ENCODE data around the gene GDPGP1. TPM values are rescaled to one million over a fixed set of nuclear protein-coding genes. Genes with fewer than 3 reads are reported as not detected.
A peak's percentile ranks its signal among the peaks of the same experiment; 100 is the strongest.

Gene GDPGP1
- total RNA-seq, 4 donors from 2014 or later = 7.1 to 28.1 (median 13.6) TPM

DNA sequence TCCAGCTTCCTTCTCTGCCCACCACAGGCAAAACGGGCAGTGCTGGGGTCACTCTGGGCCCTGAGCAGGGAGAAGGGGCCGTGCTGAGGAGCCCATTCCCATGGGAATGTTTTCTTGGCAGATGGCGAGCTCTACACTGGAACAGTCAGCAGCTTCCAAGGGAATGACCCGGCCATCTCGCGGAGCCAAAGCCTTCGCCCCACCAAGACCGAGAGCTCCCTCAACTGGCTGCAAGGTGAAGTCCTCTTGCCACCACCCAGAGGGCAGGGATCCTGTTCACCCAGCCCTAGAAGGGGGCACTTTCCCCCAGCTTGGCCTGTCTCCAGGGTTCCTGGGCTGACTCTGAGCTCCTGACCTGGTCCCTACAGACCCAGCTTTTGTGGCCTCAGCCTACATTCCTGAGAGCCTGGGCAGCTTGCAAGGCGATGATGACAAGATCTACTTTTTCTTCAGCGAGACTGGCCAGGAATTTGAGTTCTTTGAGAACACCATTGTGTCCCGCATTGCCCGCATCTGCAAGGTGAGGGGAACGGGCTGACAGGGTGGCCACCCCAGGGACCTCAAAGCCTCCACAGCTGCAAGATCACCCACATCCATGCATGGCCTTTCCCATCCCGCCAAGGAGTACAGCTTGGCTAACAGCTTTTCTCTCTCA is 12.6 kb upstream of the GDPGP1 start:
- Histone ChIP-seq H3K4me3 (replicated peaks in 1 of 3) (no peak overlapping the region), H3K36me3 (peaks cover 36 to 37% of the 10 kb centered on the region in 2 donors), H3K27me3 (no peaks in the 10 kb centered on the region), H3K9me3 (no peaks in the 10 kb centered on the region), H3K27ac (peak overlapping the region; percentile 41 to 68 (median 55)), H3K4me1 (peaks cover 6 to 15% of the 10 kb centered on the region in 2 donors)
- peak in 5 of 6 experiments; percentile 40 to 86 (median 79) for TF ChIP-seq CTCF (IDR thresholded peaks at IDR 0.05)
- TF ChIP-seq POLR2A (IDR thresholded peaks at IDR 0.05) = no peak
- WGBS, 2 donors = 60 to 86% methylated on average over 6 to 14 of the region's 14 CpGs
- DNase-seq = peak; percentile 77 to 79
- intact Hi-C loops (cut with DNase I) = no loop called here

- no peak for DNase-seq
- Histone ChIP-seq H3K36me3 (peaks cover 39 to 46% of the 10 kb centered on the region in 2 donors), H3K27ac (no peak overlapping the region), H3K4me3 (replicated peaks in 1 of 3) (no peak overlapping the region), H3K27me3 (no peaks in the 10 kb centered on the region), H3K4me1 (peaks cover 6 to 15% of the 10 kb centered on the region in 2 donors), H3K9me3 (no peaks in the 10 kb centered on the region)
- intact Hi-C loops (cut with DNase I) = no loop called here
- no peak for TF ChIP-seq CTCF (IDR thresholded peaks at IDR 0.05)
- TF ChIP-seq POLR2A (IDR thresholded peaks at IDR 0.05) = no peak
- WGBS, 2 donors = 81 to 88% methylated on average over 2 of the region's 2 CpGs
Observed at GRCh38 chr15:90222547-90222946, 11.5 kb upstream of the GDPGP1 start.

DNA sequence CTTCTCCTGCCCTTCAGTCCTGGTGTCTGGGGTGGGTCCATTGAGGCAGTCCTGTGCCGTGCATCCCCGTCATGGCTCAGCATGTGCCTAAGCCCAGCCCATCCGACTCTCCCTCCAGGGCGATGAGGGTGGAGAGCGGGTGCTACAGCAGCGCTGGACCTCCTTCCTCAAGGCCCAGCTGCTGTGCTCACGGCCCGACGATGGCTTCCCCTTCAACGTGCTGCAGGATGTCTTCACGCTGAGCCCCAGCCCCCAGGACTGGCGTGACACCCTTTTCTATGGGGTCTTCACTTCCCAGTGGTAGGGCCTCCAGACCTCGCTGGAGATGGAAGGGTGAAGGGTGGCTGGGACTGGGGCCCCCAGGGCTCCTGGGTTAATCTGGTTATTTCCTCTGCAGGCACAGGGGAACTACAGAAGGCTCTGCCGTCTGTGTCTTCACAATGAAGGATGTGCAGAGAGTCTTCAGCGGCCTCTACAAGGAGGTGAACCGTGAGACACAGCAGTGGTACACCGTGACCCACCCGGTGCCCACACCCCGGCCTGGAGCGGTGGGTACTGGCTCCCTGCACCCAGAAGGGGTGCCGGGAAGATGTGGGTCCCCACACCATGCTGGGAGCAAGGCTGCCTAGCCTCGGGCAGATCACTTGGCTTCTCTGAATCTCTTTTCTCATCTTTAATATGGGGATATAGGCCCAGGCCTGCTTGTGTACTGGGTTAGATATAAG is 10.4 kb upstream of the GDPGP1 start:
- no peak for TF ChIP-seq POLR2A (IDR thresholded peaks at IDR 0.05)
- intact Hi-C loops (cut with DNase I) = no loop called here

DNA sequence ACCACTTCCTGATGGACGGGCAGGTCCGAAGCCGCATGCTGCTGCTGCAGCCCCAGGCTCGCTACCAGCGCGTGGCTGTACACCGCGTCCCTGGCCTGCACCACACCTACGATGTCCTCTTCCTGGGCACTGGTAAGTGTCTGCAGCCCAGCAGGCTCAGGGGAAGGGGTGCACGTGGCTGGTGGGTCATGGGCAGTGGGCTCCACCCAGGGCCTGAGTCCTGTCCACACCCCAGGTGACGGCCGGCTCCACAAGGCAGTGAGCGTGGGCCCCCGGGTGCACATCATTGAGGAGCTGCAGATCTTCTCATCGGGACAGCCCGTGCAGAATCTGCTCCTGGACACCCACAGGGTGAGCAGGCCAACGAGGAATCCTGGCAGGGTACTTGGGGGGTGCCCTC is 9.0 kb upstream of the GDPGP1 start:
- 87 to 91% methylated on average over 9 of the region's 17 CpGs for WGBS, 2 donors
- intact Hi-C loops (cut with DNase I) = no loop called here
- Histone ChIP-seq H3K27me3 (no peaks in the 10 kb centered on the region), H3K27ac (no peak overlapping the region), H3K4me1 (peaks cover 6 to 9% of the 10 kb centered on the region in 2 donors), H3K9me3 (no peaks in the 10 kb centered on the region), H3K4me3 (replicated peaks in 1 of 3) (no peak overlapping the region), H3K36me3 (peaks cover 55 to 70% of the 10 kb centered on the region in 2 donors)
- no peak for DNase-seq
- TF ChIP-seq CTCF (IDR thresholded peaks at IDR 0.05) (no peak), POLR2A (IDR thresholded peaks at IDR 0.05) (no peak)

More for the DNA sequence above, 10.4 kb upstream of the GDPGP1 start:
- Histone ChIP-seq H3K36me3 (peaks cover 44 to 56% of the 10 kb centered on the region in 2 donors), H3K9me3 (no peaks in the 10 kb centered on the region), H3K4me1 (peaks cover 6 to 15% of the 10 kb centered on the region in 2 donors), H3K27me3 (no peaks in the 10 kb centered on the region), H3K4me3 (replicated peaks in 1 of 3) (no peak overlapping the region), H3K27ac (peak overlapping the region in 1 of 3 donors; percentile 18)
- no peak for DNase-seq
- 93 to 96% methylated on average over 17 to 20 of the region's 22 CpGs for WGBS, 2 donors

DNA sequence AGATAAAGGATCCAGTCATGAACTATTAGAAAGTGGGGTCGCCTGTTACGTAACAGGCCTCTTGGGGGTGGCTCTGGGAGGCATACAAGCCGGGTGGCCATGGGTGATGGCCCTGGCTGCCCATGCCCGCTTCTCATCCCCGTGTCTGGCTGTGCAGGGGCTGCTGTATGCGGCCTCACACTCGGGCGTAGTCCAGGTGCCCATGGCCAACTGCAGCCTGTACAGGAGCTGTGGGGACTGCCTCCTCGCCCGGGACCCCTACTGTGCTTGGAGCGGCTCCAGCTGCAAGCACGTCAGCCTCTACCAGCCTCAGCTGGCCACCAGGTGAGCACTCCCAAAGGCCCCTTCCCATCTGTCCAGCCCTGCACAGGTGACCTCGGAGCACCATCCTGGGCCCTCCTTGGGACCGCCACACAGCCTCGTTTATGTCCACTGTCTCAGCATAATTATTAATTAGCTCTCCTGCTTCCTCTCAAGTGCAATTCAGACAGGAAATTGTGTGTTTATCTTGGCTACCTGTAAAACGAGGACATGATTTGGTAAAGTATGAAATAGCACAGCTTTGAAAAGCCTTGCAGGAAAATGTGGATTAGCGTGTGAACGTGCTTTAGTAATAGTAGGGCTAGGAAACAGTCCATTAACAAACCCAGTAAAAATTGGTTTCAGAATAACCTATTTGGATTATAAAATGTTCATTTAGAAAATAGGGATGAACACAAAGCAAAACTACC is 8.3 kb upstream of the GDPGP1 start:
- H3K4me1 ChIP-seq = peaks cover 5 to 9% of the 10 kb centered on the region in 2 donors
- H3K36me3 ChIP-seq = peaks cover 61 to 76% of the 10 kb centered on the region in 2 donors
- TF ChIP-seq CTCF (IDR thresholded peaks at IDR 0.05) = no peak
- TF ChIP-seq POLR2A (IDR thresholded peaks at IDR 0.05) = no peak
- 84 to 87% methylated on average over 8 to 14 of the region's 18 CpGs for WGBS, 2 donors
- DNase-seq = no peak
- H3K4me3 ChIP-seq (replicated peaks in 1 of 3) = no peak overlapping the region
- no peak overlapping the region for H3K27ac ChIP-seq
- intact Hi-C loops (cut with DNase I) = no loop called here
- H3K9me3 ChIP-seq = no peaks in the 10 kb centered on the region
- H3K27me3 ChIP-seq = no peaks in the 10 kb centered on the region

All from thyroid gland (tissue), 4 donors.